ENCODE data around the gene CPEB3. TPM values are rescaled to one million over a fixed set of nuclear protein-coding genes. Genes with fewer than 3 reads are reported as not detected.
"Not testable (repeated sequence)": the region's sequence is repeated elsewhere in the genome, so short reads cannot be mapped to it uniquely, and the experiment has no call there.

The CPEB3 gene
- total RNA-seq, 3 donors from 2014 or later: 0.68 to 0.92 (median 0.82) TPM

- no peaks in the 10 kb centered on the region for H3K36me3 Mint-ChIP-seq (ENCODE audit: insufficient read depth)
- peaks cover 35% of the 10 kb centered on the region for H3K4me1 Mint-ChIP-seq (ENCODE audit: low read depth)
- DNase-seq (no peak), ATAC-seq (no peak)
- no peaks in the 10 kb centered on the region for H3K9me3 Mint-ChIP-seq
- H3K4me3 Mint-ChIP-seq: peak overlapping the region; percentile 94
- H3K27me3 Mint-ChIP-seq (ENCODE audit: low read depth): peaks cover 6% of the 10 kb centered on the region
These were observed 49.4 kb downstream of the CPEB3 start for GRCh38 chr10:92241501-92241900.

- Mint-ChIP-seq H3K36me3 (ENCODE audit: insufficient read depth) (no peaks in the 10 kb centered on the region), H3K4me3 (peak overlapping the region; percentile 94), H3K27me3 (ENCODE audit: low read depth) (peaks cover 6% of the 10 kb centered on the region), H3K4me1 (ENCODE audit: low read depth) (peaks cover 35% of the 10 kb centered on the region), H3K9me3 (no peaks in the 10 kb centered on the region)
- ATAC-seq: no peak
- DNase-seq: no peak
These were observed 49.7 kb downstream of the CPEB3 start for GRCh38 chr10:92241158-92241500.

GRCh38 chr10:92240289-92241157 is 50.4 kb downstream of the CPEB3 start:
- H3K4me3 Mint-ChIP-seq: peak overlapping the region; percentile 94
- ATAC-seq (peak; percentile 22 to 24), DNase-seq (peak; percentile 6)
- no peaks in the 10 kb centered on the region for H3K36me3 Mint-ChIP-seq (ENCODE audit: insufficient read depth)
- peaks cover 6% of the 10 kb centered on the region for H3K27me3 Mint-ChIP-seq (ENCODE audit: low read depth)
- H3K4me1 Mint-ChIP-seq (ENCODE audit: low read depth): peaks cover 35% of the 10 kb centered on the region
- H3K9me3 Mint-ChIP-seq: no peaks in the 10 kb centered on the region

- ATAC-seq (peak; percentile 82 to 89), DNase-seq (peak; percentile 27)
- no peaks in the 10 kb centered on the region for H3K36me3 Mint-ChIP-seq (ENCODE audit: insufficient read depth)
- H3K9me3 Mint-ChIP-seq: no peaks in the 10 kb centered on the region
- H3K4me1 Mint-ChIP-seq (ENCODE audit: low read depth): peaks cover 35% of the 10 kb centered on the region
- H3K4me3 Mint-ChIP-seq: peak overlapping the region; percentile 94
- H3K27me3 Mint-ChIP-seq (ENCODE audit: low read depth): peaks cover 6% of the 10 kb centered on the region
These were observed 51.1 kb downstream of the CPEB3 start for GRCh38 chr10:92239600-92240288.

GRCh38 chr10:92239151-92239599 is 51.7 kb downstream of the CPEB3 start:
- Mint-ChIP-seq H3K27me3 (ENCODE audit: low read depth) (peaks cover 6% of the 10 kb centered on the region), H3K36me3 (ENCODE audit: insufficient read depth) (no peaks in the 10 kb centered on the region), H3K4me3 (peak overlapping the region; percentile 78), H3K4me1 (ENCODE audit: low read depth) (peaks cover 35% of the 10 kb centered on the region), H3K9me3 (no peaks in the 10 kb centered on the region)
- no peak for DNase-seq
- ATAC-seq: no peak

GRCh38 chr10:92238586-92239098 is 52.2 kb downstream of the CPEB3 start:
- no peak for DNase-seq
- ATAC-seq: no peak
- Mint-ChIP-seq H3K4me3 (peak overlapping the region; percentile 78), H3K4me1 (ENCODE audit: low read depth) (peaks cover 35% of the 10 kb centered on the region), H3K9me3 (no peaks in the 10 kb centered on the region), H3K27me3 (ENCODE audit: low read depth) (peaks cover 6% of the 10 kb centered on the region), H3K36me3 (ENCODE audit: insufficient read depth) (no peaks in the 10 kb centered on the region)

- Mint-ChIP-seq H3K4me3 (peak overlapping the region; percentile 2), H3K4me1 (ENCODE audit: low read depth) (peaks cover 30% of the 10 kb centered on the region), H3K9me3 (no peaks in the 10 kb centered on the region), H3K36me3 (ENCODE audit: insufficient read depth) (no peaks in the 10 kb centered on the region), H3K27me3 (ENCODE audit: low read depth) (peaks cover 6% of the 10 kb centered on the region)
- ATAC-seq (no peak), DNase-seq (no peak)
These were observed 52.8 kb downstream of the CPEB3 start for GRCh38 chr10:92238054-92238585.

GRCh38 chr10:92231196-92231595 is 59.7 kb downstream of the CPEB3 start:
- no peaks in the 10 kb centered on the region for H3K9me3 Mint-ChIP-seq

GRCh38 chr10:92222603-92223262 is 68.1 kb downstream of the CPEB3 start:
- H3K36me3 Mint-ChIP-seq (ENCODE audit: insufficient read depth): peaks cover 8% of the 10 kb centered on the region
- H3K27me3 Mint-ChIP-seq (ENCODE audit: low read depth): no peaks in the 10 kb centered on the region
- H3K4me1 Mint-ChIP-seq (ENCODE audit: low read depth): no peaks in the 10 kb centered on the region
- no peaks in the 10 kb centered on the region for H3K9me3 Mint-ChIP-seq
- no peak overlapping the region for H3K4me3 Mint-ChIP-seq
- DNase-seq (no peak), ATAC-seq (no peak)

More at GRCh38 chr10:92231196-92231595, 59.7 kb downstream of the CPEB3 start:
- no peaks in the 10 kb centered on the region for H3K4me1 Mint-ChIP-seq (ENCODE audit: low read depth)
- no peaks in the 10 kb centered on the region for H3K27me3 Mint-ChIP-seq (ENCODE audit: low read depth)
- no peak overlapping the region for H3K4me3 Mint-ChIP-seq
- no peak for ATAC-seq
- DNase-seq: no peak
- peaks cover 8% of the 10 kb centered on the region for H3K36me3 Mint-ChIP-seq (ENCODE audit: insufficient read depth)

GRCh38 chr10:92219559-92219958 is 71.3 kb downstream of the CPEB3 start:
- no peak for ATAC-seq
- Mint-ChIP-seq H3K27me3 (ENCODE audit: low read depth) (no peaks in the 10 kb centered on the region), H3K4me1 (ENCODE audit: low read depth) (no peaks in the 10 kb centered on the region), H3K4me3 (no peak overlapping the region), H3K36me3 (ENCODE audit: insufficient read depth) (peaks cover 3% of the 10 kb centered on the region), H3K9me3 (no peaks in the 10 kb centered on the region)
- DNase-seq: no peak

GRCh38 chr10:92218569-92218968 is 72.3 kb downstream of the CPEB3 start:
- no peak for ATAC-seq
- DNase-seq: no peak
- Mint-ChIP-seq H3K4me3 (no peak overlapping the region), H3K36me3 (ENCODE audit: insufficient read depth) (no peaks in the 10 kb centered on the region), H3K4me1 (ENCODE audit: low read depth) (peaks cover 3% of the 10 kb centered on the region), H3K27me3 (ENCODE audit: low read depth) (no peaks in the 10 kb centered on the region), H3K9me3 (no peaks in the 10 kb centered on the region)

GRCh38 chr10:92216608-92217007 is 74.3 kb downstream of the CPEB3 start:
- H3K4me1 Mint-ChIP-seq (ENCODE audit: low read depth); ATAC-seq; H3K36me3 Mint-ChIP-seq (ENCODE audit: insufficient read depth); H3K27me3 Mint-ChIP-seq (ENCODE audit: low read depth); H3K9me3 Mint-ChIP-seq; H3K4me3 Mint-ChIP-seq; DNase-seq: not testable (repeated sequence)

GRCh38 chr10:92215222-92215621 is 75.7 kb downstream of the CPEB3 start:
- H3K9me3 Mint-ChIP-seq; ATAC-seq; H3K27me3 Mint-ChIP-seq (ENCODE audit: low read depth); DNase-seq; H3K36me3 Mint-ChIP-seq (ENCODE audit: insufficient read depth); H3K4me3 Mint-ChIP-seq: not testable (repeated sequence)
- peaks cover 15% of the 10 kb centered on the region for H3K4me1 Mint-ChIP-seq (ENCODE audit: low read depth)

- DNase-seq: no peak
- Mint-ChIP-seq H3K4me3 (no peak overlapping the region), H3K9me3 (no peaks in the 10 kb centered on the region), H3K27me3 (ENCODE audit: low read depth) (no peaks in the 10 kb centered on the region), H3K36me3 (ENCODE audit: insufficient read depth) (no peaks in the 10 kb centered on the region), H3K4me1 (ENCODE audit: low read depth) (peaks cover 17% of the 10 kb centered on the region)
- ATAC-seq: no peak
These were observed 77.8 kb downstream of the CPEB3 start for GRCh38 chr10:92213049-92213448.
